HG03457 (cell line): ENCODE results near the gene KLF14.
"Not testable (repeated sequence)": the region's sequence is repeated elsewhere in the genome, so short reads cannot be mapped to it uniquely, and the experiment has no call there.

ENCODE experiments used
- ATAC-seq: cut with Tn5 transposase; IDR thresholded peaks from one replicate; pipeline ENCODE4 v1.9.1; 2021; ENCODE audit warnings: moderate number of reproducible peaks; ENCODE audit not compliant: unreplicated experiment

Gene KLF14

GRCh38 chr7:130721486-130722277 is 12.3 kb downstream of the KLF14 start:
- no peak for ATAC-seq

- no peak for ATAC-seq
These were observed 14.5 kb downstream of the KLF14 start for GRCh38 chr7:130719541-130719940.

- ATAC-seq: no peak
These were observed 21.6 kb downstream of the KLF14 start for GRCh38 chr7:130712416-130712815.

GRCh38 chr7:130708766-130709165 is 25.2 kb downstream of the KLF14 start:
- no peak for ATAC-seq

GRCh38 chr7:130708001-130708400 is 26.0 kb downstream of the KLF14 start:
- no peak for ATAC-seq

- no peak for ATAC-seq
These were observed 30.2 kb downstream of the KLF14 start for GRCh38 chr7:130703851-130704250.

- ATAC-seq: no peak
These were observed 32.4 kb downstream of the KLF14 start for GRCh38 chr7:130701650-130702049.

- ATAC-seq: no peak
These were observed 33.2 kb downstream of the KLF14 start for GRCh38 chr7:130700760-130701159.

GRCh38 chr7:130699686-130700085 is 34.3 kb downstream of the KLF14 start:
- ATAC-seq: no peak

- ATAC-seq: no peak
These were observed 36.2 kb downstream of the KLF14 start for GRCh38 chr7:130697820-130698219.

GRCh38 chr7:130695840-130696239 is 38.2 kb downstream of the KLF14 start:
- ATAC-seq: no peak

- not testable (repeated sequence) for ATAC-seq
These were observed 41.6 kb downstream of the KLF14 start for GRCh38 chr7:130692396-130692795.

GRCh38 chr7:130689683-130690082 is 44.3 kb downstream of the KLF14 start:
- ATAC-seq: no peak

- ATAC-seq: no peak
These were observed 51.0 kb downstream of the KLF14 start for GRCh38 chr7:130683026-130683425.
